Glomerular visceral epithelial cell (primary cell): ENCODE measurements around the gene RIPOR3.
"Not testable (repeated sequence)": the region's sequence is repeated elsewhere in the genome, so short reads cannot be mapped to it uniquely, and the experiment has no call there.

ENCODE experiments used
- DNase-seq: peaks from one replicate; pipeline ENCODE4 v3.0.0-alpha.2; 2016; ENCODE audit errors: extremely low spot score

Gene RIPOR3

DNA sequence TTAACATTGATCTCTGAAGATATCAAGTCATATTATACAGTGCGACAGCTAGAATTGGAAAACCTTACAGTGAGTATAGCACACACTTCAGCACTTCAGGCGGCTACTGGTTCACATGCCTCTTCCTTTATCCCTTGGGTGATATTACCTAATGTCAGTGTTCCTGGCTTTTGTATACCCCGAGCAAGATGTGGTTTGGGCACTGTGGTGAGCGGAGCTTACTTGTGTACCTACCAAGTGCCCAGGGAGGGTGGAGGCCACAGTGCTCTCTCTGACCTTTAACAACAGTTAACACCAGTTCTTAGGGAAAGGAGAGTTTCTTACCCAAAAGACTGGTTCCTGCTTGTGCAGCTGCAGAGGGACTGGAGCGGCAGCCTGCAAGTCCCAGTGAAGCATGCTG is 116.8 kb downstream of the RIPOR3 start:
- DNase-seq: no peak

DNA sequence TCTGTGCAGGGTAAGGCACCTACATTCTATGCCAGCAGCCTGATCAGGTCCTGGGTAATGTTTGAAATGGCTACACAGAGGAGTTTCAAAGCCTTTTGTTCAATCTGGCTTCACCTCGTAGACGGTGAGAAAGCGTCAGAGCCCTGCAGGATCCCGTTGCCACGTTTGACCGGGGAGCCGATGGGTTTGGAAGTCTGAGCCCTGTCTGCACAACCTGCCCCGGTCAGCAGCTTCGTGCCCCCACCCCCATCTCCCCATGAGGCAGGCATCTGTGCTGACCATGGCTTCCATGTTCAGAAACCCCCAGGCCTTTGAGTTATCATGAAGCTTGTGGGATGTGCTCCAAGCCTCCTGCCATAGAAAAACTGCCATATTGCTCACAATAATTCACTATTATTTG is 117.2 kb downstream of the RIPOR3 start:
- DNase-seq: no peak

DNA sequence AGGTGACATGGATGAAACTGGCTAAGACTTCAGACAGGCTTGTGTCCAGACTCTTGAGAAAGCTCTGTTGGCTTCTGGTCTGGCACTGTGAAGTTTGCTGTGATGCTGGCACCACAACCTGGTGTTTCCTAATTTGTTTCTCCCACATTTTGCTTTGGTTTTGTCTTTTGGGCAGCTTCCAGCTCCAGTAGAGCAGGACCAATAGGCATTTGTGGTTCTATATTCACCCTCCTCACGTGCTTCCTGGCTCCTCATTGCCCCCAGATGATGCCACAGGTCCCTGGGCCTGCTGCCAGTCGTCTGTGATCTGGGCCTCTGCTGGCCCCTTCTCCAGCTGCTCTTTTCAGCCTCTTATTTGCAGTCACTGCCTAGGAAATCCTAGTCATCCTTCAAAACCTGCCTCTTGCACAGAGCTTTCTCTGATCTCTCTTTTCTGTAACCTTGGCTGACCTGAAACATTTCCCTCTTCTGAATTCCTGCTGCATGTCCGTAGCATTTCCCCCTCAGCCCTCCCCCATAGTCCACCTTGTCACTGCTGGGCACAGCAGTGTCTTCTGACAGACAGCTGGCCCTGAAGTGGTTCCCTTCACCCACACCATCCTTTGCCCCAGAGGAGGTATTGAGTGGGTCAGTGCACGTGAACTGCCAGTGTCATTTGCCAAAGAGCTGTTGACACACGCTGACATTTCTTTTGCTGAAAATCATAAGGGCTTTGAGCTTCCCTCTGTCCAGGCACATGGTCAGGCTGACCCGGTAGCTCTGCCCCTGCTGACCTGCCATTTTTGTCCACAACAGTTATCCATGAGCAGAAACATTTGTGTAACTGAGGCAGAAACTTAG is 118.2 kb downstream of the RIPOR3 start:
- DNase-seq: peak; percentile 93

DNA sequence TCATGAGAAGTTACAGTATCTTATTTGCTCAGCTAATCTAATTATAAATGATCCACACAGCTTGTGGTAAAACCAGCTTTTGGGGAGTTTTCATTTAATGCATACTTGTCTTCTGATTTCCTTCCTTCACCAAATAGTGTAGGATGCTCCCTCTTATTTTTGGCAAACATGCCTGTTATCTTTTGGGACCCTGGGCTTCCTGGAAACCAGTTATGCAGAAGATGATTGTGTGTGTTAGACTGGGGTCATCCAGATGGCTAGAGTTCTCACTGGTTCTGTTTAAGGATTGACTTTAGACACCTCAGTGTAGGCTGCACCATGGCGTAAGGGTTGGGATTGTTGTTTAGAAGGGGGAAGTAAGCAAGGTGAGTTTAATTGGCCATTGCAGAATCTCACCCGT is 119.9 kb downstream of the RIPOR3 start:
- DNase-seq: no peak

DNA sequence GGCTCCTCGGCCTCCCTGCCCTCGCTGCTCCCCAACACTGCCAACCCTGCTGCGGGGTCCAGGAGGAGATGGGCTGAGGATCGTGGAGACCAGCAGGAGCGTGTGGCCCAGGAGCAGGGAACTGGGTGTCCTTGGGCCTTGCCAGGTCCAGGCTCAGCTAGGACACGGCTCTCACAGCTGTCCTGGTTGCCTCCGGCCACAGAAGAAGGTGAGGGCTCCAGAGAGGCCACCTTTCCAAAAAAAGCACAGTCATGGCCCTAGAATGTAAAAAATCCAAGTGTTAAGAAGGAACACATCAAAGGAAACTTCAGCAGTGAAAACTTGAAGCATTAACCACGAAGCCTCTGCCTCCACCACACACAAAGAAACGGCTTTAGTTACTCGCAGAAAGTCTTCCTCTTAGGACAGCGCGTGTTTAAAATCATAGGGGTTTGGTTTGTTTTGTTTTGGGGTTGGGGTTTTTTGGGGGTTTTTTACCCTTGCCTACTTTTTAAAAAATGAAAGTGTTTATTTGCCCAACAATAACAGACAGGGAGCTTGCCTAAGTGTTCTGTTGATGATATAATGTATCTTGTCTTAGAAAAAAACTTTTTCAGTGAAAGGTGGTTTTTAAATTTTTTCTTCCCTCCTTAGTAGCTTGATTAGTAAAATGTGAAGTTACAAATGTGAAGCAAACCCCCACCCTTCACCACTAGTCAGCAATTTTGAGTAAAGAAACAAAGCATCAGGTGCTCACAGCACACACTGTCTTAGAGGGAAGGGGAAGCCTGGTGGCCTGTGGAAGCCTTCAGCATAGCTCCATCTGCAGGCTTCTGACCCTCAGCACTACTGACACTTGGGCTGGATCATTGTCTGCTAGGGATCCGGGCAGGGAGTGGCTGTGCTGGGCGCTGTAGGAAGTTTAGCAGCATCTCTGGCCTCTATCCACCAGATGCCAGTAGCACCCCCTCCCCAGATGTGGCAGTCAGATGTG is 121.2 kb downstream of the RIPOR3 start:
- peak; percentile 49 for DNase-seq

- not testable (repeated sequence) for DNase-seq
Observed at GRCh38 chr20:50569487-50569863, 121.9 kb downstream of the RIPOR3 start.

DNA sequence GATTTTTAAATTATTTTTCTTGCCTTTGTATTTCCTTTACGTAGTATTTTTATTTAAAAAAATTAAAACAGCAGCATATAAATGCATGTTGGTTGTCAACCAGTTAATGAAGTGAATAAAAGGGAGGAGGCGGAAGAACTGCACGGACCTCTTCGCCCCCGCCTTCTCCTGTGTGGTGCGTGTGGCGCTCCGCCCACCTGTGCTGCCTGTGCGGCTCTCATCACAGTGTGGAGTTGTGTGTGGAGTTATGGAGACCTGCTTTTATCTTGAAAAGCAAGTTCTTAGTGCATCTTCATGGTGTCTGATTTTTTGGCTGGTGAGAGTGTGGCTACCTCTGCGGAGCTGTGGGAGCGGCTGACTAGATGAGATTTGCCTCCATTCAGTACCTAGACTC is 122.8 kb downstream of the RIPOR3 start:
- DNase-seq: no peak

DNA sequence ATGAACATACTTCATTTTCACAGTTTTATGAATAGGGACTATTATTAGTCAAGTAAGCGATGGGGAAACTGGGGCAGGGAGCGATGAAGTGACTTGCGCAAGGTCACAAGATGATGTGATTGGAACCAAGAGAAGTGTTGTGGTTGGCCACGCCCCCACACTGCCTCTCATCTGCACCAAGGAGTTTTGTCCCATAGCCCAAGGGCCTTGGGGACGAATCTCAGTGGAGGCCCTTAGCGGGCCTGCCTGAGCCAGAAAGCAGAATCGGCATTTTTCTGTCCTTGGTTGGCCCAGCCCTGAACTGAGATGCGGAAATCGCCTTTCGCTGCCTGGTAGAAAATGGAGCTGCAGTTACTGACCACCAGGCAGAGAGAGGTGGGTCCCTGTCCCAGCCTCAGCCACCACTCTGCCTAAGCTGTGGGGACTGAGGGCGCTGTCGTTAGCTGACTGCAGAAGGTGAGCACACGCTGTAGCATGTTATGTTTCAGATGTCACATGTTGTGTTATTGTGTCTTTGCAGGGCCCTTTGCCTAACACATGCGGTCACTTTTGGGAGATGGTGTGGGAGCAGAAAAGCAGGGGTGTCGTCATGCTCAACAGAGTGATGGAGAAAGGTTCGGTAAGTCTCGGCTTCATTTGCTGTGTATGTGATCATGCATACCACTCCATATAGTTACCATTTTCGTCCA is 123.3 kb downstream of the RIPOR3 start:
- DNase-seq: no peak

DNA sequence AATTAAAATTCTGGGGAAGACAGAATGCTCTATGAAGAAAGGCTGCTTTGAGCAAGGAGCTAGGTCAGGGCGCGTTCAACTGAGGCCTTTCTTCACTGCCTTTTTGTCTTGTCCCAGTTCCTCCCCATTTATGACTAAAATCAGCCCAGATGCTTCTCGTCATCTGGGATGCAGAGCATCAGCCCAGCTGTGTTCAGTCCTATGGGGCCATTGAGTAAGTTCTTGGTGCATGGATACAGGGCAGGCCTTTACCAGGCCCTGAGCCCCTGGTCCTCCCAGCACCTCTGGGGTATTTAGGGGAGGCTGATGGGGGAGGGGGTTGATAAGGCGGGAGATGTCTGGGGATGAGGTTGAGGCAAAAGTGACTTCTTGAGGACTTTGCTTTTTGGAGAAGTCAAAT is 125.5 kb downstream of the RIPOR3 start:
- no peak for DNase-seq

GRCh38 chr20:50565383-50565782 is 126.0 kb downstream of the RIPOR3 start:
- DNase-seq: no peak

DNA sequence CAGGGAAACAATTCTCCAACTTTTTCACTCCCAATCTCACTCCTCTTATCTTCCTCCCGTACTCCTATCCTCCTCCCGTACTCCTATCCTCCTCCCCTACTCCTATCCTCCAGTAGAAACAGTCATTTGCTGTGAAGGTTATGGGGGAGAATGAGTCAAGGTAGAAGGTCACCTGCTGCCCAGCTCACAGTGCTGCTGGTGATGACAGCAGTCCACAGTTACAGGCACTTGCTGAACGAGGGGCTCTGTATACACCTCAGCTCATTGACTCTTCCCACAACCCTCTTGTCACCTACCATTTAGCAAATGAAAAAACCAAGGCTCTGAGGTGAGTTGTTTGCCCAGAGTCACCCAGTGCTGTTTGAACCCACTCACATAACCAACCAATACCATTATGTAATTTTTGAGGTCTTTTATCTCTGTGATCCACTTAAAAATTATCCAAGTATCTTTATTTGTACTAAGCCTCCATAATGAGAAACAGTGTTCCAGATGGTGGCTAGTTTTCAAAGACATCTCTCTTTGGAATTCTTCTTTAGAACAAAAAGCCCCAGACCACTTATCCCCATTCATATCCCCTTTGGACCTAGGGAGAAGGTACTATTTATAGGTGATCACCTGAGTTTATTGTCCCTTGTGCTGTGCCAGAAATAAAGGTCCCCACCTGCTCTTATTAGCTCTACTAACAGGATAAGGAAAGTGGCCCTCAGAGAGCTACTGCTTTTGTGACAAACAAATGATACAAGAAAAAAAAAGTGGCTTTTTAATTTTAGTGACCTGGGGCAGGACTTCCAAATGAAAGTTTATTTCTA is 128.0 kb downstream of the RIPOR3 start:
- no peak for DNase-seq

DNA sequence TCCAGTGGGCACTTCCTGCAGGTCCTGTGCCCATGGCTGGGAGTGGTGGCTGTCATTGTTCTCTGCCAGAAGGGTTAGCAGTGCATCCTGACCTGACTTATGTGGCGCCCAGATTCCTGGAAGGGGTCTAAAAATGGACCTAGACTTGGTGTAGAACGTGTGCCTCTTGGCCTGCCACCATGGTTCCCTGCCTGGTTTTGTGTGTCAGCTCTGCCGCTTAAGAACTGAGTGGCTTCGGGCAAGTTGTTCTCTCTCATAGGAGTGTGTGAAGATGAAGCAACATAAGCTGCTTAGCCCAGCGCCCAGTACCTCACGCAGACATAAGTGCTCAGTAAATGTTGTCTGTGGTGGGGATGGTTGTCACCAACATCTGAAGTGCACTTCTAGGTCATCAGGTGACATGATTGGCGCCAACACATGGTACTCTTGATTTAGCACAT is 129.1 kb downstream of the RIPOR3 start:
- DNase-seq: no peak

DNA sequence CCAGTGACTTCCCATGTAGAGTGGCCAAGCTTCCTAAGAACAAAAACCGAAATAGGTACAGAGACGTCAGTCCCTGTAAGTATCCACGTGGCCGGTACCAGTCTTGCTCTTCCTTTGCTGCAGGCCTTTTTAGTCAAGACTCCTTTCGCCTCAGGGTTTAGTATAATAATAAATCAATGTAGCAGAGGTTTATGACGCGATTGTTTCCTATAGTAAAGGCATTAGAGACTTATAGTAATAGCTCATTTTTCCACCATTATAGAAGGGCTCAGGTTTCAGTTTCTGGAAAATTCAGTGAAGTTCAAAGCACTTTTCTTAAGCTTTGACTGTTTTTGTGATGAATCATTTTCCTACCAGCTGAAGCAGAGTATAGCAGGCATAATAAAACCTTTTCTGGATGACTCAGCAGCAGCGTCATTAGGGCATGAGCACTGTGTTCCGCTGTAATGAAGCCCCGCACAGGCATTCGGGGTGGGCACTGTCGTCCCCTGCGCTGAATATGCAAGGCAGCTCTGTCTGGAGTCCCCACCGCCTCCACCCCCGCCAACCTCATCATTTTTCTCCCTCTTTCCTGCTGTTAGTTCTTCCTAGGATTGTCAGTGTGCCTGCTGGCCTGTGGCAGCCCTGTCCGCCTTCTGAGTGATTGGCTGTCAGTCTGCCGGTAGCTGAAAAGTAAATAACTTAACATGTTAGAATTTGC is 129.8 kb downstream of the RIPOR3 start:
- DNase-seq: peak; percentile 89

GRCh38 chr20:50560867-50561266 is 130.5 kb downstream of the RIPOR3 start:
- DNase-seq: no peak

DNA sequence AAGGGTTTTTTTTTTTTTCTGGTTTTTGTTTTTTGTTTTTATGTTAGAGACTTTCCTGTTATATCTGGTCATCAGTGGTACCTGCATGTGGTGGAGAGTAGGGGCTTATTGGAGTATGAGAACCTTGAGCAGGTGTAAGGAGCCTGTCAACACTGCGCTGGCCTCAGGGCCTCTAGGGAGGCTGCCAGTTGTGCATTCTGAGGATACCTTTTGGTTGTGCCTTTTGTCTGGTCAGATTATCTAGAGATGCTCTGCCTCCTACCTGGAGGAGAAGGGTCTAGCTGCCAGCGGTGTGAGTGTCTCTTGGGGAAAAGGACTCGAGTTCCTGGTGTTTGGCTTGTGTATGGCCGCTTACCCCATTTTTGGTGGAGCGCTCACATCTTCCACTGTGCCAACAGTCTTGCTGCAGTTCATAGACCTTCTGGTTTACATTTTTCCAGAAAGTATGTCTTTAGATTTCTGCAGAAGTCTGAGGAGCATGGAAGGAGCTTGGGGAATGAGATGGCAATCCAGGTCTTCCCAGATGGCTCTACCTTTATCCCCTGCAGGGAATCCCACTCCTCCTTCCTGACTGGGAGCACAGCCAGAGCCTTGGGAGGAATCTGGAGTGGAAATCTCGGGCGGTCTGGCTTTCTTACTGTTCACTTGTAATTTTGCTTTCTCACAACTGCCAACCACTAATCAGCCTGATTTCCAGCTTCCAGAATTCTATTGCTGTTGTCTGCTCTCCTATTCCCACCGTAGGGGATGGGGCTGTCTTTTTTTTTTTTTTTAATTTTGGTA is 131.3 kb downstream of the RIPOR3 start:
- DNase-seq: no peak

DNA sequence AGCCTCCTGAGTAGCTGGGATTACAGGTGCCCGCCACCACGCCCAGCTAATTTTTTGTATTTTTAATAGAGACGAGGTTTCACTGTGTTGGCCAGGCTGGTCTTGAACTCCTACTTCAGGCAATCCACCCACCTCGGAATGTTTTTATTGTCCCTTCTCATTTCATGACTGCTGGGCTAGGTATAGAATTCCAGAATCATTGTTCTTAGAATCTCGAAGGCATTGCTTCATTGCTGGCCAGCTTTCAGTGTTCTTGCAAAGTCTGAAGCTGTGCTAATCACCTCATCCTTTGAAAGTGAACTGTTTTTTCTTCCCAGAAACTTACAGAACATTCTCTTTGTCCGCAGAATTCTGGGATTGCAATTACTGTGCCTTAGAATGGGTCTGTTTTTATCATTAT is 132.2 kb downstream of the RIPOR3 start:
- DNase-seq: no peak

DNA sequence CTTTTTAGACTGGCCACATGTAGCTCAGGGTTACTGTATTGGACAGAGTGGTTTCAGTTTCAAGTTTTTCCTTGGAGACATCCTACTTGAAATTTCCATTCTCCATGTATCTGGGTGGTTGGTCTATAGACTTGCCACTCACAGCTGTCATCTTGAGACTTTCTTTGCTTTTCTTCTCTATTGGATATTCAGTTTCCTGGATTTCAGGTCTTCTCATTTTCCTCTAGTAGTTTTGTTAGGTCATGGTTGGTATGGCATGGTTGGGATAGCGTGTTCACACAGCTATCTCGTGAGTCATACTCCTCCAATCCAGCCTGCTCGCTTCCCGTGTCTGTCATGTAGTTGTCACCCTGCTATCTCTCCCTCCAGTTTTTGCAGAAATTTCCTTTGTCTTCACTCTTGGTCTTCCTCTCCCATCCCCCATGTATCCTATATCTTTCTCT is 132.8 kb downstream of the RIPOR3 start:
- DNase-seq: peak; percentile 96

GRCh38 chr20:50557549-50558134 is 133.7 kb downstream of the RIPOR3 start:
- no peak for DNase-seq

DNA sequence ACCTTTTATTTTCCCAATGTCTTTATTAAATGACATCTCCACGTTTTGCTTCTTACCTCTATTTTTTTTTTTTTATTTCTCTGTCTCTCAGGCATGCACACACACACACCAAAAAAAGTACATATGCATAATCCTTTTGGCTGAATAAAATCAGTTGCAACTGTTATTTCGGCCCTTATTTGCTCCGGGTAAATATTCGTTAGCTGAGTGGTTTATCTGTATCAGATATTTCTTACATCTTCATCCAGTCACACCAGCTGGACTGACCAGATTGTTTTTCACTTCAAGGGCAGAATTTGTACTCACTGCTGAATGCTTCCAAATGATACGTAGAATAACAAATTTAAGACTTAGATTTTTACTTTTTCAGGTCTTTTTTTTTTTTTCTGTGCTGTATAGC is 135.7 kb downstream of the RIPOR3 start:
- DNase-seq: no peak
